ENCODE measurements around the gene RPLP2. TPM values are rescaled to one million over a fixed set of nuclear protein-coding genes. Genes with fewer than 3 reads are reported as not detected.

RPLP2 gene
- total RNA-seq, 4 donors from 2014 or later: 314 to 600 (median 440) TPM

DNA sequence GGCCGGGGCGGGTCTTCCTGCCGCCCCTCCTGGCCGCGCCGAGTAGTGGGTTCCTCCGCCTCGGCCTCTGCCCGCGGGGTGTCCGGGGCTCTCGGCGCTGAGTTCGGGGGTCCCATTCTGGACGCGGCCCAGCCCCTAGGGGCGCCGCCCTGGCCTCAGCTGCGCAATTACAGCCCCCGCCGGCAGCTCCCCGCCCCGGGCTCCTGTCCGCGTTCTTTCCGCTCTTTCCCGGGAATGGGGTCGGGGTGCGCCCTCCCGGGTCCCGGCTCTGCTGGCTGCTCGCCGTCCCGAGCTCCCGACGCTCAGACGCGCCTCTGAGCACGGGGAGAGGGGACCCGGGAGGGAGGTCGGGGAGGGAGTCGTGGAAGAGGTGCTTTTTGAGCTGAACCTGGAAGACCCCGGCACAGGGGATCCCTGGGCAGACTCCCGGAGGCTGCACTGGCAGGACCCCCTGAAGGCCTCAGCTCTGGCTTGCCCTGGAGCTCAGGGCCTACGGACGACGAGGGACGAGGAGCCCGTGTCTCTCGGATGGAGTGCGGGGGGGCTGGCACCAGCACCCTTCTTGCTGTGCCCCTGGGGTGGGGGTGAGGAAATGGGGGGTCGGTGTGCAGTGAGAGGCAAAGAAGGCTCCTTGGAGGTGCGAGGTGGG is 33.4 kb downstream of the RPLP2 start:
- ATAC-seq: no peak
- in situ Hi-C loops (cut with MboI; ENCODE audit: low sequenced_read_pairs in 4 of 4): no loop called here
- no peak for TF ChIP-seq POLR2A (IDR thresholded peaks at IDR 0.05)
- TF ChIP-seq, protein P1, sequence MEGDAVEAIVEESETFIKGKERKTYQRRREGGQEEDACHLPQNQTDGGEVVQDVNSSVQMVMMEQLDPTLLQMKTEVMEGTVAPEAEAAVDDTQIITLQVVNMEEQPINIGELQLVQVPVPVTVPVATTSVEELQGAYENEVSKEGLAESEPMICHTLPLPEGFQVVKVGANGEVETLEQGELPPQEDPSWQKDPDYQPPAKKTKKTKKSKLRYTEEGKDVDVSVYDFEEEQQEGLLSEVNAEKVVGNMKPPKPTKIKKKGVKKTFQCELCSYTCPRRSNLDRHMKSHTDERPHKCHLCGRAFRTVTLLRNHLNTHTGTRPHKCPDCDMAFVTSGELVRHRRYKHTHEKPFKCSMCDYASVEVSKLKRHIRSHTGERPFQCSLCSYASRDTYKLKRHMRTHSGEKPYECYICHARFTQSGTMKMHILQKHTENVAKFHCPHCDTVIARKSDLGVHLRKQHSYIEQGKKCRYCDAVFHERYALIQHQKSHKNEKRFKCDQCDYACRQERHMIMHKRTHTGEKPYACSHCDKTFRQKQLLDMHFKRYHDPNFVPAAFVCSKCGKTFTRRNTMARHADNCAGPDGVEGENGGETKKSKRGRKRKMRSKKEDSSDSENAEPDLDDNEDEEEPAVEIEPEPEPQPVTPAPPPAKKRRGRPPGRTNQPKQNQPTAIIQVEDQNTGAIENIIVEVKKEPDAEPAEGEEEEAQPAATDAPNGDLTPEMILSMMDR (IDR thresholded peaks at IDR 0.05 in 4 of 5, conservative IDR thresholded peaks at IDR 0.05 in 1 of 5): peak in 2 of 5 experiments; percentile 21 to 23
- H3K9me3 ChIP-seq: no peaks in the 10 kb centered on the region
- H3K36me3 ChIP-seq: peaks cover 0 to 20% of the 10 kb centered on the region in 2 donors
- H3K4me1 ChIP-seq: peaks cover 32 to 41% of the 10 kb centered on the region in 2 donors
- peaks cover 0 to 5% (median 0%) of the 10 kb centered on the region in 3 donors for H3K27me3 ChIP-seq
- no peak for DNase-seq
- intact Hi-C loops (cut with DNase I; ENCODE audit: low total_unique reads): loop anchor here (2.0 to 5.0 kb wide), 2 partner anchors 22 to 69 kb away; partner anchors contain the start of gene CHID1
- peak overlapping the region; percentile 82 to 97 (median 86) for H3K27ac ChIP-seq
- peak overlapping the region; percentile 83 to 97 (median 87) for H3K4me3 ChIP-seq

DNA sequence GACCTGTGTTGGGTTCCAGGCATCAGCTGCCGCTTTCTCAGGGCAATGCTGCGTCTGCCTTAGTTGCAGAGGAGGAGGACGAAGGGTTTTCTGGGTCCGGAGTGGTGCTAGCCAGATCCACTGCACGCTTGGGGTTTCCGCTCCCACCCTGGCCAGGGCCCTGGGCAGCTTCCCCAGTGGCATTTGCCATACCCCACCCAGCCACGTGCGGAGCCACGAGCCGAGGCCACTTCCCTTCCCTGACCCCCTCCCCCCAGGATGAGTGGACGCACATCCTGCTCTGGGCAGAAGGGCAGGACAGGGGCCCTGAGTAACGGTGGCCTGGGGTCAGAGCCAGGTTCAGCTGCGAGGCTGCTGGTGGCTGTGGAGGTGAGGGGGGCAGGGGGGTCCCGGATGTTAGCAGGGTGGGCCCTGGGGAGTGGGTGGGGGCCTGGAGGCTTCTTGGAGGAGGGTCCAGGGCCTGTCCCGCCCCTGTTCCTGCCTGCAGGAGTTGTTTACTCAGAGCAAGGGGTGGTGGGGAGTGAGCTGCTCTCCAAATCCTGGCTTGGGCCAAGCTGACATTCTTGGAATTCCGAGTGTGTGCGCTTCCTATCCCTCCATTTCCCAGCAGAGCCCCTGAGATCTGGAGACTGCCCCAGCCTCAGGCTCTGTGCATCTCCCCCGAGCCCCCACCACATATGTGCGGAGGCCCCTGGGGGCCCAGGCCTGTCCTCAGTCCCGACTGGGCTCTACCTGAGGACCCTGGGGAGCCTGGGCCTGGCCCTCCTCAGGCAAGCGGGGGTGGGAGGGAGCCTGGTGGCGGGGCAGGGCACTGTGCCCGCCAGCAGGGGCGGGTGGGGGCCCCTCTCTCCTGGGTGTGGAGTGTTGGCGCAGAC is 34.3 kb downstream of the RPLP2 start:
- intact Hi-C loops (cut with DNase I; ENCODE audit: low total_unique reads) (loop anchor here (2.0 to 5.0 kb wide), 2 partner anchors 23 to 68 kb away; partner anchors contain the start of gene CHID1), in situ Hi-C loops (cut with MboI; ENCODE audit: low sequenced_read_pairs in 4 of 4) (no loop called here)
- TF ChIP-seq, protein P1 (IDR thresholded peaks at IDR 0.05 in 4 of 5, conservative IDR thresholded peaks at IDR 0.05 in 1 of 5): peak in 1 of 5 experiments; percentile 25
- TF ChIP-seq POLR2A (IDR thresholded peaks at IDR 0.05): peak; percentile 44 to 52
- Histone ChIP-seq H3K9me3 (no peaks in the 10 kb centered on the region), H3K4me3 (peak overlapping the region; percentile 83 to 97 (median 87)), H3K36me3 (peaks cover 0 to 11% of the 10 kb centered on the region in 2 donors), H3K27me3 (peaks cover 7 to 14% (median 7%) of the 10 kb centered on the region in 3 donors), H3K4me1 (peaks cover 40 to 50% of the 10 kb centered on the region in 2 donors), H3K27ac (peak overlapping the region; percentile 82 to 97 (median 86))
- peak; percentile 83 to 88 for DNase-seq
- peak; percentile 28 to 35 for ATAC-seq

DNA sequence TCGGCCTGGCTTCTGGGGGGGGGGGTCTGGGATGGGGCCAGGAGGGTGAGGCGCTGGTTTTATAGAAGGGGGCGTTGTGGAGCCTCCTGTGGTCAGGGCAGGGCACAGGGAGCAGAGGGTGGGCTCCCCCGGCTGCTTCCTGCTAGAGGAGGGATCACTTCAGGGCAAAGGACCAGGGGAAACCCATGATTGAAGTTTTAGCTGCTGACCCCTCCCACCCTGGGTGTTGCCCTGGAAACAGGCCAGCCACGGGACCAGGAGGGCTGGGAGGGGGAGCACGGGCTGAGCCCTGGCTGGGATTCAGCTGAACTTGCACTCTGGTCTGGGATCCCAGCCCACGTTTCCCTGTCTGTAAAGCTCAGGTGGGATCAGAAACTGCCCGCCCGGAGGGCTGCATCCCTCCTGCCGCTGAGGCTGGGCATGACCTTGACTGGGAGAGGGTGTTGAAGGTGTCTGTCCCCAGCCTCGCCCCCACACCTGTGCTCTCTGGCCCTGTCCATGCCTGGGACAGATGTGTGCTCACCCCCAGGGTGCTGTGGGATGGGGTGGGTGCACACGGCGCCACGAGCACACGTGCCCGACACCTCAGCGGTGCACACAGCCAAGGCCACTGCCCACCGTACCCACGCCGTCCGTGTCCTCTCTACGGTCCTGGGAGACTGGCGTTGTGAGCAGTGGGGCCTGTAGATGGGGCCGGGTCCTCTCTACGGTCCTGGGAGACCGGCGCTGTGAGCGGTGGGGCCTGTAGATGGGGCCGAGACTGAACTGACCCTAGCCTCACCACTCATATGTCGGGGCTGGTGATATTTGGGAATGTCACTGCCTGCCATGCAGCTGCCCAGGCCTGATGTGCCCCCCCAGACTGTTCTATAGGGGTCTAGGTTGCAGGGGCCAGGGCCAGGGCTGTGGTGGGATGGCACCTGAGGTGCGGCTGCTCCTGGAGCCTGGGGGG is 35.2 kb downstream of the RPLP2 start:
- intact Hi-C loops (cut with DNase I; ENCODE audit: low total_unique reads): loop anchor here (5.0 kb wide), 2 partner anchors 67 to 82 kb away; partner anchors contain the start of genes AP2A2 and CHID1
- H3K4me1 ChIP-seq: peaks cover 44 to 53% of the 10 kb centered on the region in 2 donors
- in situ Hi-C loops (cut with MboI; ENCODE audit: low sequenced_read_pairs in 4 of 4): no loop called here

More for the DNA sequence above, 35.2 kb downstream of the RPLP2 start:
- H3K4me3 ChIP-seq: peak overlapping the region; percentile 83 to 97 (median 87)
- no peaks in the 10 kb centered on the region for H3K9me3 ChIP-seq
- peaks cover 10 to 16% (median 11%) of the 10 kb centered on the region in 3 donors for H3K27me3 ChIP-seq
- peak overlapping the region; percentile 82 to 97 (median 86) for H3K27ac ChIP-seq
- ATAC-seq (peak; percentile 18 to 21), DNase-seq (peak; percentile 84 to 85)
- H3K36me3 ChIP-seq: peaks cover 0 to 2% of the 10 kb centered on the region in 2 donors
- TF ChIP-seq, protein P1 (IDR thresholded peaks at IDR 0.05 in 4 of 5, conservative IDR thresholded peaks at IDR 0.05 in 1 of 5): no peak
- TF ChIP-seq POLR2A (IDR thresholded peaks at IDR 0.05): no peak
